Activated CD8-positive, alpha-beta memory T cell treated with anti-CD3 and anti-CD28 coated beads, Interleukin-2, amount 50 U/mL, for 4 hours (primary cell): Measurements from ENCODE around the gene PPP2R2B.
"Not testable (repeated sequence)": the region's sequence is repeated elsewhere in the genome, so short reads cannot be mapped to it uniquely, and the experiment has no call there.

ENCODE experiments used
- DNase-seq: peaks from one replicate; pipeline ENCODE4 v3.0.0-alpha.2; 2020

The PPP2R2B gene

GRCh38 chr5:146589028-146589345 is 289.6 kb downstream of the PPP2R2B start:
- no peak for DNase-seq

- DNase-seq: no peak
Measured at GRCh38 chr5:146588331-146589027, 290.1 kb downstream of the PPP2R2B start.

GRCh38 chr5:146586752-146587151 is 291.8 kb downstream of the PPP2R2B start:
- no peak for DNase-seq

- no peak for DNase-seq
Measured at GRCh38 chr5:146584750-146585149, 293.8 kb downstream of the PPP2R2B start.

GRCh38 chr5:146582051-146582596 is 296.4 kb downstream of the PPP2R2B start:
- DNase-seq: no peak

- DNase-seq: no peak
Measured at GRCh38 chr5:146580237-146580636, 298.3 kb downstream of the PPP2R2B start.

GRCh38 chr5:146574713-146575112 is 303.8 kb downstream of the PPP2R2B start:
- DNase-seq: no peak

- no peak for DNase-seq
Measured at GRCh38 chr5:146568161-146568560, 310.4 kb downstream of the PPP2R2B start.

GRCh38 chr5:146565764-146566367 is 312.7 kb downstream of the PPP2R2B start:
- peak; percentile 42 for DNase-seq

- DNase-seq: no peak
Measured at GRCh38 chr5:146564007-146564762, 314.4 kb downstream of the PPP2R2B start.

GRCh38 chr5:146562461-146562860 is 316.1 kb downstream of the PPP2R2B start:
- DNase-seq: no peak

- no peak for DNase-seq
Measured at GRCh38 chr5:146561711-146562110, 316.8 kb downstream of the PPP2R2B start.

- no peak for DNase-seq
Measured at GRCh38 chr5:146560205-146560812, 318.2 kb downstream of the PPP2R2B start.

GRCh38 chr5:146556884-146557283 is 321.7 kb downstream of the PPP2R2B start:
- DNase-seq: not testable (repeated sequence)

GRCh38 chr5:146553446-146553845 is 325.1 kb downstream of the PPP2R2B start:
- DNase-seq: no peak

- no peak for DNase-seq
Measured at GRCh38 chr5:146549615-146550014, 328.9 kb downstream of the PPP2R2B start.

GRCh38 chr5:146548781-146549449 is 329.6 kb downstream of the PPP2R2B start:
- no peak for DNase-seq

GRCh38 chr5:146544232-146544631 is 334.3 kb downstream of the PPP2R2B start:
- no peak for DNase-seq

GRCh38 chr5:146541958-146542849 is 336.4 kb downstream of the PPP2R2B start:
- peak; percentile 69 for DNase-seq

GRCh38 chr5:146540414-146540813 is 338.1 kb downstream of the PPP2R2B start:
- no peak for DNase-seq

GRCh38 chr5:146539973-146540372 is 338.6 kb downstream of the PPP2R2B start:
- no peak for DNase-seq

GRCh38 chr5:146538432-146538831 is 340.1 kb downstream of the PPP2R2B start:
- no peak for DNase-seq
